K562 (cell line): Measurements from ENCODE around the gene BBLN. TPM values are rescaled to one million over a fixed set of nuclear protein-coding genes. Genes with fewer than 3 reads are reported as not detected.

Experiments
- ARID1B ChIP-seq: fragments of 450-650 bp; IDR thresholded peaks from 2 replicates; pipeline ENCODE4 v1.6.1; 2016; ENCODE audit warnings: antibody characterized with exemption, mild to moderate bottlenecking, inconsistent platforms
- ATF1 ChIP-seq, 2 experiments: fragments of 450-650 bp in 1 of 2; IDR thresholded peaks; 2 replicates each; pipeline ENCODE4 v1.6.1; 2016; ENCODE audit warnings: missing compliant biosample characterization in 1 of 2, missing genetic modification characterization in 1 of 2
- BRF1 ChIP-seq: IDR thresholded peaks from 3 replicates; pipeline ENCODE4 v1.6.1; 2011; ENCODE audit warnings: borderline replicate concordance, mild to moderate bottlenecking; ENCODE audit not compliant: insufficient read length; ENCODE audit errors: extremely low read depth
- CBX2 ChIP-seq: fragments of 200-600 bp; sonication (generic); IDR thresholded peaks from one replicate; pipeline ENCODE4 v1.6.1; 2012; ENCODE audit warnings: mild to moderate bottlenecking, low read length, inconsistent platforms; ENCODE audit not compliant: insufficient read depth, poor library complexity, severe bottlenecking
- CREM ChIP-seq: IDR thresholded peaks from 2 replicates; pipeline ENCODE4 v1.6.1; 2014; ENCODE audit warnings: antibody characterized with exemption, low read depth
- HNRNPL ChIP-seq: fragments of 200-400 bp; formaldehyde crosslinking; IDR thresholded peaks from 2 replicates; pipeline ENCODE4 v1.6.1; 2017; ENCODE audit warnings: low read depth, mild to moderate bottlenecking, low read length
- MAFF ChIP-seq: IDR thresholded peaks from 2 replicates; pipeline ENCODE4 v1.6.1; 2012; ENCODE audit warnings: low read length, improper control_type of control experiment
- NCOA1 ChIP-seq: fragments of 450-650 bp; IDR thresholded peaks from 2 replicates; pipeline ENCODE4 v1.6.1; 2016; ENCODE audit warnings: low read depth
- NFE2L1 ChIP-seq: fragments of 450-650 bp; IDR thresholded peaks from 2 replicates; pipeline ENCODE4 v1.6.1; 2016; ENCODE audit warnings: missing genetic modification characterization, low read depth, mild to moderate bottlenecking, missing compliant biosample characterization, moderate library complexity, borderline replicate concordance
- PHB ChIP-seq: fragments of 250-450 bp; sonication (Bioruptor Pico); IDR thresholded peaks from 2 replicates; pipeline ENCODE4 v1.5.0; 2021
- SNRNP70 ChIP-seq: fragments of 200-400 bp; formaldehyde crosslinking; optimal IDR thresholded peaks from 2 replicates; pipeline ENCODE3; 2017; ENCODE audit warnings: low read depth, low read length
- TARDBP ChIP-seq: fragments of 450-650 bp; IDR thresholded peaks from 2 replicates; pipeline ENCODE4 v1.6.1; 2016
- TOE1 ChIP-seq, 2 experiments: fragments of 450-650 bp in 1 of 2; sonication (generic) in 1 of 2; formaldehyde crosslinking in 1 of 2; IDR thresholded peaks; 2 replicates each; pipeline versions ENCODE4 v1.7.1 to v1.8.0; 2016 to 2022; ENCODE audit warnings: borderline replicate concordance in 2 of 2, mild to moderate bottlenecking in 2 of 2, antibody characterized with exemption in 1 of 2, inconsistent platforms in 1 of 2, low read depth in 1 of 2, missing genetic modification reagents in 1 of 2, moderate library complexity in 1 of 2
- ZNF217 ChIP-seq: sonication (generic); formaldehyde crosslinking; IDR thresholded peaks from 2 replicates; pipeline ENCODE4 v1.8.0; 2022; ENCODE audit warnings: mild to moderate bottlenecking, missing genetic modification reagents
- ZNF79 ChIP-seq: fragments of 250-450 bp; sonication (Bioruptor Pico); IDR thresholded peaks from 2 replicates; pipeline ENCODE4 v1.4.0; 2020; ENCODE audit warnings: low read depth, mild to moderate bottlenecking, moderate library complexity
- polyA plus RNA-seq, 8 experiments: library from polyadenylated mRNA; depleted of rRNA in 4 of 8; stranded (reverse) in 5 of 8; unstranded in 3 of 8; fragments of >200 nt; fragmentation: Nextera tagmentation in 2 of 8; fragmentation: Illumina TruSeq in 1 of 8; extraction: Ambion mirVana in 2 of 8; extraction: Trizol in 1 of 8; gene quantifications; 2 replicates each; pipeline versions ENCODE4 v1.2.1 to v1.2.3, GENCODE V29; 2011 to 2014; ENCODE audit warnings: inconsistent platforms in 1 of 8, missing spikeins in 1 of 8
- total RNA-seq, 7 experiments: library from RNA; depleted of rRNA in 6 of 7; stranded (reverse); fragments of >200 nt in 6 of 7; fragmentation: Illumina TruSeq in 2 of 7; extraction: Trizol in 2 of 7; gene quantifications; 2 replicates each; pipeline versions ENCODE4 v1.2.1 to v1.2.3, GENCODE V29; 2011 to 2021; ENCODE audit warnings: low replicate concordance in 1 of 7
- TF ChIP-seq, protein P1 (sequence below): fragments of 250-450 bp; sonication (Bioruptor Pico); IDR thresholded peaks from 2 replicates; pipeline ENCODE4 v1.4.0; 2020
- TF ChIP-seq, protein P2 (sequence below): fragments of 450-650 bp; formaldehyde crosslinking; IDR thresholded peaks from 2 replicates; pipeline ENCODE4 v1.4.0; 2020; ENCODE audit warnings: mild to moderate bottlenecking, mixed read lengths
- TF ChIP-seq, protein P3 (sequence below): fragments of 450-650 bp; formaldehyde crosslinking; IDR thresholded peaks from 2 replicates; pipeline ENCODE4 v1.4.0; 2022; ENCODE audit warnings: mild to moderate bottlenecking, moderate library complexity
- TF ChIP-seq, protein P4 (sequence below): IDR thresholded peaks from 3 replicates; pipeline ENCODE4 v1.6.1; 2011; ENCODE audit warnings: borderline replicate concordance, mild to moderate bottlenecking, moderate library complexity; ENCODE audit not compliant: insufficient read length; ENCODE audit errors: extremely low read depth

BBLN gene
- total and polyA plus RNA-seq, 9 of the 15 experiments (the other 6 are each of a cell fraction or from before 2014, with no cell fraction given), result 4.2 to 331 (median 87.1) TPM

DNA sequence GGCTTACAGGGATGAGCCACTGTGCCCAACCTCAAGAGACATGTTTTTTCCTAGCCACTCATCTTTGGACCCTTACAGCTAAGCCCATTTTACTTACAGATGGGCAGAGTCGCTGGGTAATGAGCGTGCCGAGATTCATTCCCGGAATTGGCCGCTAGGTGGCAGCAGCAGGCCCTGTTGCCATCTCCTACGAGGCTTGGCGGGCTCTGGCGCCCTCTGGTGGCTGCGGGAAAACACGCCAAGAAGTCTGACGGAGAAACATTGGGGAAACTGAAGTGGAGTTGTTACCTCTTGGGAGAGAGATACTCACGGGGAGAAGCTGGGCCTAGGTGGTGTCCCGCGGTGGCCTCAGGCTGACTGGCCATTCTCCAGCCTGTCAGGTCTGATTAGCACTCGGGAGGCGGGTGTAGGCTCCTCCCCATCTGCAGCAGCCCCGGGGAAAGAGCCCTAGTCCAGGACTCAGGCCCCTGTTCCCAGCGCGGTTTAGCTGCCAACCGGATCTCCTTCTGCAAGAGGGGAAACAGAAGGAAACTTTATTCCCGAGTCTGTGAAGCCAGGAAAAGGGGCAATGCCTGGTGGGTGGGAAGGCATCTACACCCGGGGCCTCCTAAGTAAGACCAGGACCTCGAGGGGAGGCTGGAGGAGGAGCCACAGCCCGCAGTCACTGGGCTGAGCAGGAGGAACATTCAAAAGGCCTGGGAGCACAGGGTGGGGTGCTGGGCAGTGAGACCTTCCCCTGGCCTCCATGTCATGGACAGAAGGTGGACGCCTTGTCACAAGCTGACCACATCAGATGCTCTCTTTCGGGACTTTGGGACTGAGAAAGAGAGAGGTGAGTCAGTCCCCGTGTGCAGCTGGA is 42.2 kb upstream of the BBLN start (continued):
- TF ChIP-seq, protein P1, sequence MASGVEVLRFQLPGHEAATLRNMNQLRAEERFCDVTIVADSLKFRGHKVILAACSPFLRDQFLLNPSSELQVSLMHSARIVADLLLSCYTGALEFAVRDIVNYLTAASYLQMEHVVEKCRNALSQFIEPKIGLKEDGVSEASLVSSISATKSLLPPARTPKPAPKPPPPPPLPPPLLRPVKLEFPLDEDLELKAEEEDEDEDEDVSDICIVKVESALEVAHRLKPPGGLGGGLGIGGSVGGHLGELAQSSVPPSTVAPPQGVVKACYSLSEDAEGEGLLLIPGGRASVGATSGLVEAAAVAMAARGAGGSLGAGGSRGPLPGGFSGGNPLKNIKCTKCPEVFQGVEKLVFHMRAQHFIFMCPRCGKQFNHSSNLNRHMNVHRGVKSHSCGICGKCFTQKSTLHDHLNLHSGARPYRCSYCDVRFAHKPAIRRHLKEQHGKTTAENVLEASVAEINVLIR (CRISPR knock-in tag), result no peak
- TF ChIP-seq, protein P2, sequence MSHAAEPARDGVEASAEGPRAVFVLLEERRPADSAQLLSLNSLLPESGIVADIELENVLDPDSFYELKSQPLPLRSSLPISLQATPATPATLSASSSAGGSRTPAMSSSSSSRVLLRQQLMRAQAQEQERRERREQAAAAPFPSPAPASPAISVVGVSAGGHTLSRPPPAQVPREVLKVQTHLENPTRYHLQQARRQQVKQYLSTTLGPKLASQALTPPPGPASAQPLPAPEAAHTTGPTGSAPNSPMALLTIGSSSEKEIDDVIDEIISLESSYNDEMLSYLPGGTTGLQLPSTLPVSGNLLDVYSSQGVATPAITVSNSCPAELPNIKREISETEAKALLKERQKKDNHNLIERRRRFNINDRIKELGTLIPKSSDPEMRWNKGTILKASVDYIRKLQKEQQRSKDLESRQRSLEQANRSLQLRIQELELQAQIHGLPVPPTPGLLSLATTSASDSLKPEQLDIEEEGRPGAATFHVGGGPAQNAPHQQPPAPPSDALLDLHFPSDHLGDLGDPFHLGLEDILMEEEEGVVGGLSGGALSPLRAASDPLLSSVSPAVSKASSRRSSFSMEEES, result no peak
- TF ChIP-seq NCOA1, result no peak
- TF ChIP-seq ARID1B, result peak; percentile 23; the same call in 1 of the 2 replicates
- no peak for TF ChIP-seq TARDBP
- TF ChIP-seq, protein P3, sequence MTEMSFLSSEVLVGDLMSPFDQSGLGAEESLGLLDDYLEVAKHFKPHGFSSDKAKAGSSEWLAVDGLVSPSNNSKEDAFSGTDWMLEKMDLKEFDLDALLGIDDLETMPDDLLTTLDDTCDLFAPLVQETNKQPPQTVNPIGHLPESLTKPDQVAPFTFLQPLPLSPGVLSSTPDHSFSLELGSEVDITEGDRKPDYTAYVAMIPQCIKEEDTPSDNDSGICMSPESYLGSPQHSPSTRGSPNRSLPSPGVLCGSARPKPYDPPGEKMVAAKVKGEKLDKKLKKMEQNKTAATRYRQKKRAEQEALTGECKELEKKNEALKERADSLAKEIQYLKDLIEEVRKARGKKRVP (CRISPR knock-in tag), result no peak
- TF ChIP-seq CBX2, result no peak
- no peak for TF ChIP-seq ATF1 (CRISPR knock-in tag; IDR thresholded peaks at IDR 0.05)
- TF ChIP-seq ATF1 (tag; IDR thresholded peaks at IDR 0.05), result peak; percentile 69
- no peak for TF ChIP-seq ZNF217 (CRISPR knock-in tag)
- TF ChIP-seq CREM, result peak; percentile 86
- TF ChIP-seq BRF1, result no peak
- peak; percentile 52; the same call in 1 of the 2 replicates for TF ChIP-seq TOE1 (IDR thresholded peaks at IDR 0.05; ENCODE audit: borderline replicate concordance)
- no peak for TF ChIP-seq TOE1 (CRISPR knock-in tag; IDR thresholded peaks at IDR 0.05; ENCODE audit: borderline replicate concordance, low read depth)
- no peak for TF ChIP-seq HNRNPL
- no peak for TF ChIP-seq NFE2L1 (tag)
- TF ChIP-seq SNRNP70, result no peak
- no peak for TF ChIP-seq ZNF79 (CRISPR knock-in tag)
- no peak for TF ChIP-seq PHB
- TF ChIP-seq MAFF, result no peak
- TF ChIP-seq, protein P4, sequence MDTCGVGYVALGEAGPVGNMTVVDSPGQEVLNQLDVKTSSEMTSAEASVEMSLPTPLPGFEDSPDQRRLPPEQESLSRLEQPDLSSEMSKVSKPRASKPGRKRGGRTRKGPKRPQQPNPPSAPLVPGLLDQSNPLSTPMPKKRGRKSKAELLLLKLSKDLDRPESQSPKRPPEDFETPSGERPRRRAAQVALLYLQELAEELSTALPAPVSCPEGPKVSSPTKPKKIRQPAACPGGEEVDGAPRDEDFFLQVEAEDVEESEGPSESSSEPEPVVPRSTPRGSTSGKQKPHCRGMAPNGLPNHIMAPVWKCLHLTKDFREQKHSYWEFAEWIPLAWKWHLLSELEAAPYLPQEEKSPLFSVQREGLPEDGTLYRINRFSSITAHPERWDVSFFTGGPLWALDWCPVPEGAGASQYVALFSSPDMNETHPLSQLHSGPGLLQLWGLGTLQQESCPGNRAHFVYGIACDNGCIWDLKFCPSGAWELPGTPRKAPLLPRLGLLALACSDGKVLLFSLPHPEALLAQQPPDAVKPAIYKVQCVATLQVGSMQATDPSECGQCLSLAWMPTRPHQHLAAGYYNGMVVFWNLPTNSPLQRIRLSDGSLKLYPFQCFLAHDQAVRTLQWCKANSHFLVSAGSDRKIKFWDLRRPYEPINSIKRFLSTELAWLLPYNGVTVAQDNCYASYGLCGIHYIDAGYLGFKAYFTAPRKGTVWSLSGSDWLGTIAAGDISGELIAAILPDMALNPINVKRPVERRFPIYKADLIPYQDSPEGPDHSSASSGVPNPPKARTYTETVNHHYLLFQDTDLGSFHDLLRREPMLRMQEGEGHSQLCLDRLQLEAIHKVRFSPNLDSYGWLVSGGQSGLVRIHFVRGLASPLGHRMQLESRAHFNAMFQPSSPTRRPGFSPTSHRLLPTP, result no peak
